GM12874 (cell line): ENCODE data around the gene BLM.

Source experiments
- CTCF ChIP-seq: IDR thresholded peaks from 2 replicates; pipeline ENCODE4 v1.5.1; 2011; ENCODE audit warnings: low read depth, mild to moderate bottlenecking, control low read depth, low read length, moderate library complexity; ENCODE audit not compliant: insufficient read depth

BLM gene

GRCh38 chr15:90756916-90757315, 39.8 kb downstream of the BLM start:
- TF ChIP-seq CTCF = no peak

DNA sequence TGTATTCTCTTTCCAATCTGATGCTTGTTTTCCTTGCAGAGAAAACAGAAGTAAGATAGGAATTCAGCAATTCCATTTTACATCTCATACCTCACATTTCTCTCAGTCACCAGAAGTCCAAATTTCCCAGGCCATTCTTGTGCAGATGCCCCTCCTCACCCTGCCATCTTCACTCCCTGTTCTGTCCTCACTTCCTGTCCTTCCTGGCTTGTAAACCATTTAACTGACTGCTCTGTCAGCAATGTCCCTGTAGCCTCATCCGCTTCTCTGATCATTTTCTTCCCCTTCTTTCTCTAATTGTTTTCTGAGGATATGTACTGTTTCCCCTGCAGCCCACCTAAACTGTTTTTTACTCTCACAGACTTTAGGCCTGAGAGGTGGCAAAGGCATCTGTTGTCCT, 40.3 kb downstream of the BLM start:
- TF ChIP-seq CTCF = no peak

DNA sequence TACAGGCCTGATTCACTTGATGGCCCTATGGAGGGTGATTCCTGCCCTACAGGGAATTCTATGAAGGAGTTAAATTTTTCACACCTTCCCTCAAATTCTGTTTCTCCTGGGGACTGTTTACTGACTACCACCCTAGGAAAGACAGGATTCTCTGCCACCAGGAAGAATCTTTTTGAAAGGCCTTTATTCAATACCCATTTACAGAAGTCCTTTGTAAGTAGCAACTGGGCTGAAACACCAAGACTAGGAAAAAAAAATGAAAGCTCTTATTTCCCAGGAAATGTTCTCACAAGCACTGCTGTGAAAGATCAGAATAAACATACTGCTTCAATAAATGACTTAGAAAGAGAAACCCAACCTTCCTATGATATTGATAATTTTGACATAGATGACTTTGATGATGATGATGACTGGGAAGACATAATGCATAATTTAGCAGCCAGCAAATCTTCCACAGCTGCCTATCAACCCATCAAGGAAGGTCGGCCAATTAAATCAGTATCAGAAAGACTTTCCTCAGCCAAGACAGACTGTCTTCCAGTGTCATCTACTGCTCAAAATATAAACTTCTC, 43.6 kb downstream of the BLM start:
- TF ChIP-seq CTCF = no peak

- no peak for TF ChIP-seq CTCF
Observed at GRCh38 chr15:90761629-90762028, 44.5 kb downstream of the BLM start.

DNA sequence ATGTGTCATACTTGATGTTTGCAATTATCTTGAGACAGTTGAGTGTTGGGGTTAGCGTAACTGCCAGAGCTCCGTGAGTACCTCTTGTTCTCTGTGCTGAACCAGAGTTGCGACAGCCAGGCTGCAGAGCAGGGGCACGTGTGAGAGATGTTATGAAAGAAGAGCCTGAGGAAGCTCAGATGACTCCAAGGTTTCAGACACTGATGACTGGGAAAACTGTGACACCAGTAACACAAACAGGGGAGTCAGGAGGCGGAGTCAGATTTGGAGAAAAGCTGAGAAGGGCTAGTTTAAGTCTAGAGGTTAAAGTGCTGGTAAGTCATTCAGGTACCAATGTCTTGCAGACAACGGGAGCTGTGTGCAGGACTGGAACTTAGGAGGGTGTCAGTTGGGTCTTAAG, 45.0 kb downstream of the BLM start:
- TF ChIP-seq CTCF = no peak

DNA sequence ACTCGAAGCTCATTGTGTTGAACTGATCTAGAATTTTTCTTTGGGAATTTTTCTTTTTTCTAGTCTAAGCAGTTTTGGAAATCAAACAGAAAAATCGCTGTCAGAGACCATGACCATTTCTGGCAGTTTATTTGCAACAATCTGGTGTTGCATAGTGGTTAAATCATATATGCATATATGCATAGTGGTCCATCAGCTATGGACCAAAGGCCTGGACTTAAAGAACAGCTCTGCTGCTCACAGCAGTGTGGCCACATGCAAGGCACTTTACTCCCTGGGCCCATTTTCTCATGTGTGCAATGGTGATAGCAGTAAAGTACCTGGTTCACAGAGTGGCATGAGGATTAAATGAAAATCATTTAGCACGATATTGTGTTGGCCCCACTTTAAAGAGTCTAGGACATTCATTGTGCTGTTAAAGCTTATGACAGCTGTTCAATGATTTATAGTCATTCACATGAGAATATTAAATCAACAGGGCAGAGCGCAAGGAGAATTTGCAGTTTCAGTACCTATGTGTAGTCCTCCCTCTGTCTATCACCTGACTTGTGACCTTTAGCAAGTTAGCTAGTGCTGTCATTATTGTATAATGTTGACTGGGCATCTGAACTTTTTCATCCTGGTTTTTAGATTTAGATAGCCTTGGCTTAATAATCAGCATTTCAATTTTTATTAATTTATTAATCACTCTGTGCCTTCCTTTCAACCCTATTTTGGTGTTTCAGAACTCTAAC, 46.4 kb downstream of the BLM start:
- TF ChIP-seq CTCF = no peak

GRCh38 chr15:90765531-90765930, 48.4 kb downstream of the BLM start:
- TF ChIP-seq CTCF = no peak
